ENCODE results near the gene WDR3. TPM values are rescaled to one million over a fixed set of nuclear protein-coding genes. Genes with fewer than 3 reads are reported as not detected.

WDR3 gene
- total RNA-seq, 1 donor from 2014 or later: 34.6 TPM

DNA sequence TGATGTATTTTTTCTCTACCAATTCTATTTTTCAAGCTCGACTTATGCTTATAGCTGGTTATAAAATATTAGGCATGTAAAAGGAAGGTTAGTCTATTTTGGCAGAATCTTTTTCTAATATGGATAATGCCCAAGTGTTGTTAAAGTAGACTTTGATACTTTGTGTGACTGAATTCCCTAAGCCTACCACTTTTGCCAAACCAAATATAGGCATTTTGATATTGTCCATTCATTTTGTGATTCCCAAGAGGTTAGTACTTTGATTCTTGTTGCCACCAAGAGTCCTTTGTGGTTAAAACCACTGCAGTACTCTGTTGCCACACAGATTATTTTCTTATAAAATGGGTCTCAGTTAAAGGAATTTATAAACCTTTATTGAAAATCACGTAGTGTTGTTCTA lies 4.2 kb downstream of the WDR3 start:
- intact Hi-C loops (cut with micrococcal nuclease): no loop called here

GRCh38 chr1:117942293-117942692 lies 12.8 kb downstream of the WDR3 start:
- intact Hi-C loops (cut with micrococcal nuclease): no loop called here

- intact Hi-C loops (cut with micrococcal nuclease): no loop called here
Measured at GRCh38 chr1:117952386-117952785, 22.8 kb downstream of the WDR3 start.

- intact Hi-C loops (cut with micrococcal nuclease): no loop called here
Measured at GRCh38 chr1:117959364-117959763, 29.8 kb downstream of the WDR3 start.

GRCh38 chr1:117964290-117965038 lies 34.9 kb downstream of the WDR3 start:
- intact Hi-C loops (cut with micrococcal nuclease): no loop called here

- intact Hi-C loops (cut with micrococcal nuclease): no loop called here
Measured at GRCh38 chr1:117967477-117967876, 37.9 kb downstream of the WDR3 start.

DNA sequence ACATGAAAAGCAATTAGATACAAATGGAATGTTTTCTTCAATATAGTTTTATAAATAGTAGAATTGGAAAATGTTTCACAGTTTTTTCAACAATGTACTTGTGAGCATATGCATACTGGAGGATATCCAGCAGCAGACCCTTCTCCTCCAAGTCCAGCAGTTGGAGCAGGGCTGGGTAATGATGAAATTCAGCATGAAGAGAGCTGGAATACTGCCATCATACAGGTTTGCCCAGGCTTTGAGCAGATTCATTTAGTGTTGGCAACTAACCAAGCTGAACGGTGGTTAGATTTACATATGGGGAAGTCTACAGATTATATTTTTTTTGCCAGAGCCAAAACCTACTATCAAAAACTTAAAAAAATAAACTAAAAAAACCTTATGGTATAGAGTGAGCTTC lies 38.3 kb downstream of the WDR3 start:
- intact Hi-C loops (cut with micrococcal nuclease): no loop called here

- intact Hi-C loops (cut with micrococcal nuclease): no loop called here
Measured at GRCh38 chr1:117970252-117970651, 40.7 kb downstream of the WDR3 start.

DNA sequence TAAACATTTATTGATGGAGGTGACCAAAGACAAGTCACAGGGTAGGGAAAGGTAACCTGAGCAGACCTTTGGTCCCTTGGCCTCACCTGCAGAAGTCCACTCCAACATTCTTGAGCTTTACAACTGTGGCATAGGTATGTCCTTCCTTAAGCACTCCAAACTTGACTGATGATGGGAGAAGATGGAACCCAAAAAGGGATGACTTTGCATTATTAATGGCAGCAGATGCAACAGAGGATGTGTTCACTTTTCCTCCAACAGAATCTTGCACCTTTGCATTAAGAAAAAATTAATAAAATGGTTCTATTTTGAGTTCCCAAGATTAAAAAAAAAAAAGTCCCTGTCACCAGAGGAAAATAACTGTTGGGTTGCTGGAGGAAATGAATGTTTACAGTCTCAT lies 42.2 kb downstream of the WDR3 start:
- intact Hi-C loops (cut with micrococcal nuclease): no loop called here

DNA sequence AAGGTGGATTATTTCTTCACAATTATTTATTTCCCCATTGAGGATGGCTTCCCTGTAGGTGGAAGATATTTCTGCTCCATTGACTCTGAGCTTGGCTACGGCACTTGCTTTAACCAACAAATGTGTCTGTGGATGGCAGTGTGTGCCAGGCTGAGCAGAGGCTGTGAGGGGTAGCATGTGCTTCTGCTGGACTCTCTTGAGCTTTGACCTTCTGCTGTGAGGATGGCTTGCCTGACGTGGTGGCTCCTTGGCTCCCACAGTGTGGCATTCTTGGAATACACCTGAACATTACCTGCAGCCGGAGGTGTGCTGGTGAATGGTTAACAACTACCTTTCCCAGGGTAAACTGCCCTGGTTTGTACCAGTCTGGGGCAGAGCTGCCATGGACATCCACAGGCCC lies 46.8 kb downstream of the WDR3 start:
- intact Hi-C loops (cut with micrococcal nuclease): no loop called here

GRCh38 chr1:117981455-117982192 lies 52.1 kb downstream of the WDR3 start:
- intact Hi-C loops (cut with micrococcal nuclease): no loop called here

DNA sequence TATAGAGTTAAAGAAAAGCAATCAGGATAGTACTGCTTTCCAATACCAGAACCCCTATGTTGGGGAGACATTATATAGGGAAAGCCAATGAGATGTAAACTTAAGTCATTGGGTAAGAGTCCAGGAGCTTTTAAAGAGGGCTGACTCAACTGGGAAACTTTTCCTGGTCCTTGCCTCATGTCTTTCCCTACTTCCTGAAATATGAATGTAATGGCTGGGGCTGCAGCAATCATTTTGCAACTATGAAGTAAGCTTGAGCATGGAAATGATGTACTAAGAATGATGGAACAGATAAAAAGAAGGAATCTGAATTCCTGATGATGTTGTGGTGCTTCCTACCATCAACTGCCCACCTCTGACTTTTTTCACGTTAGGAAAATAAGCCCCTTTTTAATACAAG lies 55.7 kb downstream of the WDR3 start:
- intact Hi-C loops (cut with micrococcal nuclease): no loop called here

DNA sequence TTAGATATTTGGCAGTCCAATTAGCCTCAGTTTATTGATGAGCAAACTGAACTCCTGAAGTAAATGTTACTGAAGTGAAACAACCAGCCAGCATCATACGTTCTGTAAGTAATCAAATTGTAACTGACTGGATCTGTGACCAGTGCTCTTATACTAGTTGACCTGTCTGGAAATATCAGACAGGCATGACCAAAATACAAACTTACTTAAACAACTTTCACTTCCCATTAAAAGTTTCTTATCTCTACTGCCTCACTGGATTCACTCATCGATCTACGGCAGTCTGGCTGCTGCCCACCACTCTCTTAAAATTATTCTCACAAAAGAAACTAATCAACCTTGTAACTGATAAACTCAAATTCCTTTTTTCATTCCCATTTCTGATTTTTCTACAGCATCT lies 56.4 kb downstream of the WDR3 start:
- intact Hi-C loops (cut with micrococcal nuclease): no loop called here

DNA sequence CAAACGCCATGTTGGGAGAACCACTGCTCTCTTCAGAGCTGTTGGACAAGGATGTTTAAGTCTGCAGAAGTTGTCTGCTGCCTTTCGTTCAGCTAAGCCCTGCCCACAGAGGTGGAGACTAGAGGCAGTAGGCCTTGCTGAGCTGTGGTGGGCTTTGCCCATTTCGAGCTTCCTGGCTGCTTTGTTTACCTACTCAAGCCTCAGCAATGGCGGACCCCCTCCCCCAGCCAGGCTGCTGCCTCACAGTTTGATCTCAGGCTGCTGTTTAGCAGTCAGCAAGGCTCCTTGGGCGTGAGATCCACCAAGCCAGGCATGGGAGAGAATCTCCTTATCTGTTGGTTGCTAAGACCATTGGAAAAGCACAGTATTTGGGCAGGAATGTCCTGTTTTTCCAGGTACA lies 74.8 kb downstream of the WDR3 start:
- intact Hi-C loops (cut with micrococcal nuclease): no loop called here

GRCh38 chr1:118007391-118007790 lies 77.9 kb downstream of the WDR3 start:
- intact Hi-C loops (cut with micrococcal nuclease): no loop called here

GRCh38 chr1:118008011-118008410 lies 78.5 kb downstream of the WDR3 start:
- intact Hi-C loops (cut with micrococcal nuclease): no loop called here

- intact Hi-C loops (cut with micrococcal nuclease): no loop called here
Measured at GRCh38 chr1:118012515-118013124, 83.1 kb downstream of the WDR3 start.

DNA sequence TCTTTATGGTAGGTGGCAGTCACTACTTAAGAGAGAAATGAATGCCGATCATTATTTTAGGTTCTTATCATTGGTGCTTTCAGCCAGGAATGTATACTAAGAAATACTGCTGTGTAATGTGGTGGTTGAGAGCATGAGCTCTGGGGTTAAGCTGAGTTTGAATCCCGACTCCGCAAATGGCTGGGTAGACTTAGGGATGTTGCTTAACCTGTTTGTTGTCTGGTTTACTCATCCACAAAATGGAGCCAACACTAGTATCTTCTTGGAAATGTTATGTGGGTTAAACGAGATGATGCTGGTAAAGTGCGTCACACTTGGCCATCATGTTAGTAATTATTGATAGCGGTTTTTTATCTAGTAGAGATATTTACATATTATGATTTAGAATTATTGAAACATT lies 83.8 kb downstream of the WDR3 start:
- intact Hi-C loops (cut with micrococcal nuclease): no loop called here

GRCh38 chr1:118013938-118014337 lies 84.4 kb downstream of the WDR3 start:
- intact Hi-C loops (cut with micrococcal nuclease): no loop called here

All from T-helper 1 cell treated with Interleukin-12 subunit alpha and Interleukin-12 subunit beta and Interleukin-4 antibody, amounts not matched to agents 30 ng/mL and 1 ng/mL, for 36 hours (primary cell).